GM15510 (cell line): ENCODE results near the gene UBLCP1.

Experiments
- POLR2A ChIP-seq: IDR thresholded peaks from 3 replicates; pipeline ENCODE4 v1.6.1; 2011; ENCODE audit warnings: borderline replicate concordance; ENCODE audit not compliant: insufficient read length; ENCODE audit errors: extremely low read depth

UBLCP1 gene

DNA sequence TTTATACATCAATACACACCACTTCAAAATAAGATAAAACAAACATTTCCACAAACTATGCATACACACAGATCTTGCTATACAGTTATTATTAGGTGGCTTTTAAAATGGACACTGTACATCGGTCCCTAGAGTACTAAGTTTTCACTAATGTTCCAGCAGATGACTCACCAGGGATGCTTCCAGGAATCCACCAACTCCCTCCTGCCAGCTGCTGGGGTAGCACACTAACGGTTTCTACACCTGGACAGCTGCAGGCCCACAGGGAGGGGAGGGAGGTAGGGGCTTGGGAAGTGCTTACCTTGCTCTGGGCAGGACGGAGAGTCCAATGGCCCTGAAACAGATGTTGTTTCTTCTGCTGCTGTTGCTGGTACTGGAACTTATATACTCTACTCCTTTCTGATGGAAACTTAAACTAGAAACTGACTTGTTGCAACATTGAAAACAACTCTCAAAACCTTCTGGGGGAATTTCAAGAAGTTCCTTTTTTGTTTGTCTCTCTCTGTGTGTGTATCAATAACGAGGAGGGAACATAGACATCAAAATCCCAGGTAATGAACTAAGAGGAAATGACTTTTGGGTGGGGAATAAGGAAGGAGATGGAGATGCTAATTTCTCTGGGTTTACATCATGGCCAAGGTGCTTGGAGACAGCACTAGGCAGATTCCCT is 67.2 kb downstream of the UBLCP1 start, which contains the start of gene IL12B:
IL12B (minus strand) TSS at position 357 of the 670 bp plus-strand sequence. CDS start 3,705 bp downstream, outside the sequence.
- TF ChIP-seq POLR2A, result no peak

DNA sequence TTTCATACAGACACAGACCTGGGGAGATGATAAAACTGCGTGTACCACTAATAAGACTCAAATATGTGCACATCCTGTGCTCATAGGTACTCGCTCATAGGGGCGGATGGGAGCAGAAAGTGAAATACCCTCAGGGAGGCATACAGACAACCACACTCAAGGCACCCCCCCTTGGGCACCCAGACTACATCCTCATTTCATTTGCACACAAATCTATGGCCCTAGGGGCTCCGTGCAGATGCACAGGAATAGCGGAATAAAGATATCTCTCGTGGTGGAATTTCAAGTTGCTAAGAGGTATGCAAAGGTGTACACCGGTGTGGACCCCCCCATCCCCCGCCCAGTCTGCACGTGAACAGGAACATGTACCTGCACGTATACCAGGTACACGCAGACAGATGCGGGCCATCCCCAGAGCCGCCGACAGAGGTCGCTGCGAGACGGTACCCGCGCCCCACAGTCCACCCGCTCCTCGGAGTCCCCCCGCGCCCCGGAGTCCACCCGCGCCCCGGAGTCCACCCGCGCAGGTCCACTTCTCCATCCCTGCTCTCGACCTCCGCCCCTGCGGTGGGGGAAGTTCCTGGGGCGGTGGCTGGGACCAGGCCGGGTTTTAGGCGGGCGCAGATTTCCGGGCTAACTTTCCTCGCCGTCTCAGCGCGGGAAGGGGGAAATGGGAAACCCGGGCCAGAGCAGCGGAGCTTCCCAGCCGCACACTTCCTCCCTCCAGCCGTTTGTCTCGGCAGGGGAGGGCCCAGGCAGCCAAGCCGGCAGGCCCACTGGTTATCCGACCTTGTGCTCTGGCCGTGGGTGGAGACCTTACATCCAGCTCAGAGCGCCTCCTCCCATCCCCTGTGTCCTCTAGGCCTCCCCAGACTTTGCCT is 68.2 kb downstream of the UBLCP1 start:
- peak; percentile 31 for TF ChIP-seq POLR2A

DNA sequence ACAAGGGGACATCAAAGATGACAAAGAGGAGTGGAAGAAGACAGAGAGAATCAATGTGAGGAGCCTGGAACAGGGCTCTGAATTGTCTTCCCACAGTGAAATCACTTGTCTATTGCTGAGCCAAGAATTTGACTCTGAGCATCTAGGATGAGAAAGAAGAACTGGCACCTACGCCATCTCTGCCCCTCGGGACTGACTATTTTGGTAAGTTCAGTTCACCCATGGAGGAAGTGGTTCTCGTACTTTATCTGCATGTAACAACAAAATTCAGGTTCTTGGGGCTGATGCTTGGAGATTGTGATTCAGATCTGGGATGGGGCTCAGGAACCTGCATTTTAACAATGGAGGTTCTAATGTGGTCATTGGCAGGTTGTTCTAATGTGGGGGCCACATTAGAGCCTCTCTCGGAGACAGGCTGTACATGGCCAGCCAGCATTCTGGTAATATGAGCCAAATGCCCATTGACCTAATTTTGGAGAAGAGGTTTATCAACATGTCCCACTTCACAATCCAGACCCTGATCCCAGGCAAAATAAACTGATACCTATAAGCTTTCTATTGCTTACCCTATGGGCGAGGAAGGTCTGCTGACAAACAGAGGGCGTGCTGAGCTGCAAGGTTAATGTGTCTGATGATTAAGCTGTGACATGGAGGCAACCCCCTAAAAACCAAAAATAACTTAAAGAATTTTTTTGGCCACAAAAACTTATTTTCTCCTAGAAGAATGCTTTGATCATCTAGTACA is 69.9 kb downstream of the UBLCP1 start:
- TF ChIP-seq POLR2A, result no peak

DNA sequence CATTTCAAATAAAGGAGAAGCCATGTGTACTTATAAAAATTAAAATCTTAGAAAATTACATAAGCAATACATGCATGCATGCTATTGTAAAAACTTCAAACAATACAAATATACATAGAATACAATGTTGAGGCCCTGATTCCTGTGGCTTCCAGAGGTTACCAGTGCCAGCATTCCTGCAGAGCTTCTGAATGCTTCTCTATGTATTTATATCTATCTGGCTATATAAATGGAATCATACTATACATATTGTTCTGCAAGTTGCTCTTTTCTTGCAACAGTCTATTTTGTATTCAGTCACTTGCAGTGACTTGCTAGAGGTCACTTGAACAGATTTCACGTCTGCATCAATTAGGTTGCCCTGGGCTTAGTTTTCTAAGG is 70.4 kb downstream of the UBLCP1 start:
- no peak for TF ChIP-seq POLR2A
